WI38 (cell line): ENCODE results near the gene OR52W1.

Source experiments
- H3K4me3 ChIP-seq: 2 replicates; pipeline ENCODE4 v1.5.1; 2011; ENCODE audit warnings: low read depth, mild to moderate bottlenecking, control low read depth, low read length
- TF ChIP-seq, protein P1 (sequence below): IDR thresholded peaks from 2 replicates; pipeline ENCODE4 v1.5.1; 2012; ENCODE audit warnings: low read depth, mild to moderate bottlenecking, control low read depth, low read length

The OR52W1 gene

DNA sequence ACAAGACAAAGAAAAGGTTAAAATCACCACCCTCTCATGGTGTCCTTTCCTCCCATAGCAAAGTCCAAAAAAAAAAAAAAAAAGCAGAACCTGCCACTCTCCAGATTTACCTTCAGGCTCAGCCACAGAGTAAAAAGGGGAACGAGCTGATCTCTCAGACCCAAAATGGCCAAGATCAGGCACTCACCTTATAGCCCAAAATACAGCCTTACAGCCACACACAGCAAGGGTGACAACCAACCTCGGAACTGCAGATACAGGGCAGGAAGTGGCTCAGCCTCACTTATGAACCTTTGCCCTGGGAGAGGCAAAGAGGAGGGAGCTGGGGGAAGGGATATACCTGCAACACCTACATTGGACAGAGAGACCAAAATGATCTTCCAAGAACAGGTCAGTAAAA lies 30.9 kb downstream of the OR52W1 start:
- TF ChIP-seq, protein P1, sequence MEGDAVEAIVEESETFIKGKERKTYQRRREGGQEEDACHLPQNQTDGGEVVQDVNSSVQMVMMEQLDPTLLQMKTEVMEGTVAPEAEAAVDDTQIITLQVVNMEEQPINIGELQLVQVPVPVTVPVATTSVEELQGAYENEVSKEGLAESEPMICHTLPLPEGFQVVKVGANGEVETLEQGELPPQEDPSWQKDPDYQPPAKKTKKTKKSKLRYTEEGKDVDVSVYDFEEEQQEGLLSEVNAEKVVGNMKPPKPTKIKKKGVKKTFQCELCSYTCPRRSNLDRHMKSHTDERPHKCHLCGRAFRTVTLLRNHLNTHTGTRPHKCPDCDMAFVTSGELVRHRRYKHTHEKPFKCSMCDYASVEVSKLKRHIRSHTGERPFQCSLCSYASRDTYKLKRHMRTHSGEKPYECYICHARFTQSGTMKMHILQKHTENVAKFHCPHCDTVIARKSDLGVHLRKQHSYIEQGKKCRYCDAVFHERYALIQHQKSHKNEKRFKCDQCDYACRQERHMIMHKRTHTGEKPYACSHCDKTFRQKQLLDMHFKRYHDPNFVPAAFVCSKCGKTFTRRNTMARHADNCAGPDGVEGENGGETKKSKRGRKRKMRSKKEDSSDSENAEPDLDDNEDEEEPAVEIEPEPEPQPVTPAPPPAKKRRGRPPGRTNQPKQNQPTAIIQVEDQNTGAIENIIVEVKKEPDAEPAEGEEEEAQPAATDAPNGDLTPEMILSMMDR: no peak
- H3K4me3 ChIP-seq: no peak overlapping the region

DNA sequence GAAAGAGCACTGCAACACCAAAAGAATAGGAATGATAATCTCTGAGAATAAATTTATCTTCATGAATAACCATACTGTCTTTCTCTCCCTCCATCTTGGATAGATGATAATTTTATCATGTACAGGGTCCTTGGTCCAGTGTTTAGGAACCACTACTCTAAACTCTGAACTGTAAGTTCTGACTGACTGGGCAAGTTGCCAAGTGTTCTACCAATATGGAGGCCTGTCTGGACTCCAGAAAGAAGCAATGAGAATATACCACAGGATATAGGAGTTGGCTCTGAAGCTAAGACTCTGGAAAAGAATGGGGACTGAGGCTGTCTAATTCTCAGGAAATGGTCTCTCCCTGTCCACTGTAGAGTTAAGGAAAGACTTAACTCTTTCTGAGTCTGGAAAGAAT lies 33.9 kb downstream of the OR52W1 start:
- no peak overlapping the region for H3K4me3 ChIP-seq
- TF ChIP-seq, protein P1: no peak

DNA sequence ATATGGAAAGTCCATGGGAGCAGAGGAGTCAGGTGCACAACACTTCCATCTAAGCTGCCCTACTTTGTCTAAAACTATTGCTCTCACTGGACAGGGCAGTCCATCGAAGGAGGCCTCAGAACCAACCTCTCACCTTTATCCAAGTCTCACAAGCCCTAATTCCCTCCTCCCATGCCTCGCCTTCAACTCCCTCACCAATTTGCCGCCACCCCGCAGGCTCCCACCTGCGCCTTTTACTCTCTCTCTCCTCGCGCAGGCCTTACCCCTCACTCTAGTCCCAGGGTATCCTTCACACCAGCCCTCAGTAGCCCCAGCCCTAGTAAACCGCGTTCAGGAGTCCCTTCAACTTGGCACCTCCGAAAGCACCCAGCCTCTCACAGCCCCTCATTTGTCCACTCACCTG lies 35.0 kb downstream of the OR52W1 start:
- H3K4me3 ChIP-seq: peak overlapping the region; percentile 96
- TF ChIP-seq, protein P1: no peak

DNA sequence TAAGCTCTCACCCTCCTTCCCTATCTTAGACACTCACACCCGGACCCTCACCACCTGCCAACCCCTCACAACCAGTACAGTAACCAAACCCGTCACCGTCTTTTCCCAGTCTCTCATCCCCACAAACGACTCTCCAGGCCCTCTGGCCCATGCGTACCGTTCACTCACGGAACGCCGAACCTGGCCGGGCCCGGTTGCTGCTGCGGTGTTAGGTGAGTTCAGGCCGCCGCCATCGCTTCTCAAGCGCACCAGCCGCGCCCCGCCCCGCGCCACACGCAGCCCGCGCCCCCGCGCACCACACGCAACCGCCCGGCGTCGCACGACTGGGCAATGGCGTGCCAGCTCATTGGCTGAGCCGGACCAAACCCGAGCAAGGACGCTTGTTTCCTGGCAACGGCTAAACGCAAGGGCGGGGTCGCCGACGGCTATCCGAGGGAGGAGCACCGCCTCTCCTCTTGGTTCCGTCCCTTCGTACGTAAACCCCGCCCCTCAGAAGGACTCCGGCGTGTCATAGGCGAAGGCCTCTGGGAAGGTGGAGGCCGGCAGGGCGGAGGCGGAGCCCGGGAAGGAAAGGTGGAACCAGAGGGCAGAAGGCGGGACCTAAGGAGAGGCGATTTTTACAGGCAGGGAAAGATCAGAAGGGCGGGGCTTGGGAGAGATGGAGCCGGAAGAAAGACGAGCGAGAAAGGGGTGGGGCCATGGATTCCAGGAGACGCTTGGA lies 35.5 kb downstream of the OR52W1 start, which contains the start of gene FHIP1B:
Gene FHIP1B (minus strand): TSS at position 250 of the 721 bp plus-strand sequence. CDS start 10,120 bp downstream, outside the sequence.
- H3K4me3 ChIP-seq: peak within 1 kb of the TSS; percentile 96
- TF ChIP-seq, protein P1: no peak

DNA sequence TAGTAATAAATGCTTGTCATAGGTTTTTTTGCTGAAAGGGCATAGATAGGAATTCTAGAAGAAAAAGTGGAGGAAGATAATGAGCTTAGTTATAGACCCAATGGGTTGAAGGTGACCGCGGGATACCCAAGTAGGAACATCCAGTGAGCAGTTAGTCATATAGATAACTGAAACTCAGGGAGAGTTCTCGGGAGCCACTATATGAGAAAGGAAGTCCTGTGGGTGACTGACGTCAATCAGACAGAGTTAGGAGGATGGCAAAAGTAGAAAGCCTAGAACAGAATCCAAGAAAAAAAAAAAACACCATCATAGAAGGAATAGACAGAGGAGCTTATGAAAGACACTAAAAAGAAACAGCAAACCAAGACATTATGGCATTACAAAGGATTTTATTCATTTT lies 38.2 kb downstream of the OR52W1 start:
- H3K4me3 ChIP-seq: no peak overlapping the region
- TF ChIP-seq, protein P1: no peak

DNA sequence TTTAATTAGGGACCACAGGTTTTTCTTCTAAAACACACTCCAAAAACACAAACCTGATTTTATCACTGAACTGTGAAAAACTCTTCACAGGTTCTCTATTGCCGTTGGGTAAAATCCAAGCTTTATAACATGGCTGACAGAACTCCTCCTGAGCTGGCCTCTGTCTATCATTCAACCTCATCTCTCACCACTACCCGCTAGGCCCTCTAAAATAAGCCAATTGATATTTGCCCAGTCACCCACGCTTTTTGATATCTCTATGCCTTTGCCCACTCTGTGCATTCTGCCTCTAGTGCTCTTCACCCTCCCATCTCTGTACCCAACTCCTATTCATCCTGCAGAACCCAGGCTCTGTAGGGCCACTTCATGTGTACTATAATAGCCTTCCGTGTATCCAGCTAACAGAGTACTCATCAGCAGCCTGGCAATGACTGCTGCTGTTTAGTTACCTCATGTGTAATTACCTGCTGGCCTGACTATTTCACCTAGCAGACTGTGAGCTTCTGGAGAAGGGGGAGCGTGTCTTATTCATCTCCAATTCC lies 38.8 kb downstream of the OR52W1 start:
- TF ChIP-seq, protein P1: no peak
- H3K4me3 ChIP-seq: no peak overlapping the region

DNA sequence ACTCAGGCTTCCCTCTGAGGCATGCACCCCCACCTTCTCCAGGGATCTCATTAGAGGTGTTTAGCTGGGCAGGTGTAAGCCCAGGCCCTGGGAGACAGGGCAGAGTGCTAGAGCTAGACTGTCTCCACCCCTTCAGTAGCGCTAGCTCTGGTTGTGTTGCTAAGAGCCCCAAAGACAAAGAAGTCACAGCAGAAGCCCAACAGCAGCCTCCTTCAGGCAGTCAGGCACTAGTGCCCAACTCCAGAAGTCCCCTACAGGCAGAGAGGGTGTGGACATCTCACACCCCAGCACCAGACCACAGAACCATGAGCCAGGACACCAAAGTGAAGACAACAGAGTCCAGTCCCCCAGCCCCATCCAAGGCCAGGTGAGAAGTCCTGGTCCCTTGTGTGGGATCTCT lies 39.9 kb downstream of the OR52W1 start, which contains the start of gene CNGA4:
Gene CNGA4 (plus strand): TSS at position 188 of the 400 bp plus-strand sequence. CDS start 118 bp downstream, at position 306.
- TF ChIP-seq, protein P1: no peak

More for the DNA sequence above, 39.9 kb downstream of the OR52W1 start, which contains the start of gene CNGA4:
- no peak within 1 kb of the TSS for H3K4me3 ChIP-seq
